OCI-LY3 (cell line): Measurements from ENCODE around the gene MMP1.

Source experiments
- H2AFZ ChIP-seq: fragments of 200-600, 300-600 bp; shearing (Covaris generic); 2 replicates; pipeline ENCODE4 v1.6.0; 2014; ENCODE audit warnings: antibody characterized with exemption, low read depth, low read length
- H3K27ac ChIP-seq: fragments of 200-600, 300-600 bp; sonication (generic); 2 replicates; pipeline ENCODE4 v1.5.1; 2014; ENCODE audit warnings: mild to moderate bottlenecking, low read length, moderate library complexity, mixed read lengths
- H3K27me3 ChIP-seq: fragments of 200-600, 300-600 bp; sonication (generic); 2 replicates; pipeline ENCODE4 v1.6.1; 2014; ENCODE audit warnings: low read depth, low read length, mixed read lengths
- H3K36me3 ChIP-seq: fragments of 200-600, 300-600 bp; sonication (generic); replicated peaks from 2 replicates; pipeline ENCODE3; 2014; ENCODE audit warnings: low read depth, low read length, mixed read lengths
- H3K4me1 ChIP-seq: fragments of 300-600, 200-600 bp; sonication (generic); 2 replicates; pipeline ENCODE4 v1.6.1; 2014; ENCODE audit warnings: low read length, mixed read lengths
- H3K4me2 ChIP-seq: fragments of 200-600, 300-600 bp; sonication (generic); 2 replicates; pipeline ENCODE4 v1.6.1; 2014; ENCODE audit warnings: low read length, mixed read lengths
- H3K4me3 ChIP-seq: fragments of 300-600, 200-600 bp; sonication (generic); 2 replicates; pipeline ENCODE4 v1.5.1; 2014; ENCODE audit warnings: antibody characterized with exemption, mild to moderate bottlenecking, low read length, moderate library complexity
- H3K79me2 ChIP-seq: fragments of 300-600, 200-600 bp; shearing (Covaris generic); 2 replicates; pipeline ENCODE4 v1.6.1; 2014; ENCODE audit warnings: mild to moderate bottlenecking, low read length, mixed read lengths
- H3K9ac ChIP-seq: fragments of 300-600, 200-600 bp; shearing (Covaris generic); 2 replicates; pipeline ENCODE4 v1.6.0; 2014; ENCODE audit warnings: mild to moderate bottlenecking, low read length, moderate library complexity
- H3K9me3 ChIP-seq: fragments of 200-600, 300-600 bp; shearing (Covaris generic); 2 replicates; pipeline ENCODE4 v1.6.1; 2014; ENCODE audit warnings: low read length, mixed read lengths; ENCODE audit not compliant: insufficient read depth
- H4K20me1 ChIP-seq: fragments of 200-600, 300-600 bp; sonication (generic); 2 replicates; pipeline ENCODE4 v1.6.1; 2016; ENCODE audit warnings: low read length, mixed read lengths; ENCODE audit not compliant: insufficient read depth
- EZH2phosphoT487 ChIP-seq: fragments of 200-600 bp; shearing (Covaris generic); IDR thresholded peaks from 2 replicates; pipeline ENCODE4 v1.6.1; 2018; ENCODE audit warnings: antibody characterized with exemption, mixed run types, low read depth
- TF ChIP-seq, protein P1 (sequence below): fragments of 200-600, 300-600 bp; sonication (generic); IDR thresholded peaks from 2 replicates; pipeline ENCODE4 v1.5.1; 2014; ENCODE audit warnings: antibody characterized with exemption, low read length, low read depth

MMP1 gene

DNA sequence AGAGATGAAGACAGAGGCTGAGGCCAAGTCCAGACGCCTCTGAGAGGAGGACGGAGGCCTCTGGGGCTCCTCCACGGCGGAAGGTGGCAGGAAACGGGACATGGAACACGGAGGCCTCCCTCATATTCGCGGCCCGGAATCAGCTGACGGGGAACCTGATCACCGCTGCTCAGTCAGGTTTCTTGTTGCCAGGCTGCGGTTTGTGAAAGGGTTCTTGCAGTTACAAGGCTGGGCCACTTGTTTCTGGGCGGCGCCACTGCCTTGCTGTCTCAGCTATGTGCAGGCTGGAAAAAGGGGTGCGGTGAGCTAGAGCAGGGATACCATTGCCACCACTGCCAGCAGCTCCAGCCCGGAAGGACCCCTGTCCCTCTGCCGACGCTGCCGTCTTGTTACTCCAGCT is 10.0 kb upstream of the MMP1 start:
- no peaks in the 10 kb centered on the region for H4K20me1 ChIP-seq
- no peaks in the 10 kb centered on the region for H3K79me2 ChIP-seq
- H3K4me2 ChIP-seq = no peak overlapping the region
- no peak overlapping the region for H2AFZ ChIP-seq
- no peak overlapping the region for H3K4me3 ChIP-seq
- no peak overlapping the region for H3K27ac ChIP-seq
- no peaks in the 10 kb centered on the region for H3K9me3 ChIP-seq
- peaks cover 2% of the 10 kb centered on the region; the same call in 1 of the 2 replicates for H3K27me3 ChIP-seq
- no peaks in the 10 kb centered on the region for H3K4me1 ChIP-seq
- no peaks in the 10 kb centered on the region for H3K36me3 ChIP-seq
- no peak overlapping the region for H3K9ac ChIP-seq
- TF ChIP-seq EZH2phosphoT487 = no peak
- TF ChIP-seq, protein P1, sequence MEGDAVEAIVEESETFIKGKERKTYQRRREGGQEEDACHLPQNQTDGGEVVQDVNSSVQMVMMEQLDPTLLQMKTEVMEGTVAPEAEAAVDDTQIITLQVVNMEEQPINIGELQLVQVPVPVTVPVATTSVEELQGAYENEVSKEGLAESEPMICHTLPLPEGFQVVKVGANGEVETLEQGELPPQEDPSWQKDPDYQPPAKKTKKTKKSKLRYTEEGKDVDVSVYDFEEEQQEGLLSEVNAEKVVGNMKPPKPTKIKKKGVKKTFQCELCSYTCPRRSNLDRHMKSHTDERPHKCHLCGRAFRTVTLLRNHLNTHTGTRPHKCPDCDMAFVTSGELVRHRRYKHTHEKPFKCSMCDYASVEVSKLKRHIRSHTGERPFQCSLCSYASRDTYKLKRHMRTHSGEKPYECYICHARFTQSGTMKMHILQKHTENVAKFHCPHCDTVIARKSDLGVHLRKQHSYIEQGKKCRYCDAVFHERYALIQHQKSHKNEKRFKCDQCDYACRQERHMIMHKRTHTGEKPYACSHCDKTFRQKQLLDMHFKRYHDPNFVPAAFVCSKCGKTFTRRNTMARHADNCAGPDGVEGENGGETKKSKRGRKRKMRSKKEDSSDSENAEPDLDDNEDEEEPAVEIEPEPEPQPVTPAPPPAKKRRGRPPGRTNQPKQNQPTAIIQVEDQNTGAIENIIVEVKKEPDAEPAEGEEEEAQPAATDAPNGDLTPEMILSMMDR = no peak

DNA sequence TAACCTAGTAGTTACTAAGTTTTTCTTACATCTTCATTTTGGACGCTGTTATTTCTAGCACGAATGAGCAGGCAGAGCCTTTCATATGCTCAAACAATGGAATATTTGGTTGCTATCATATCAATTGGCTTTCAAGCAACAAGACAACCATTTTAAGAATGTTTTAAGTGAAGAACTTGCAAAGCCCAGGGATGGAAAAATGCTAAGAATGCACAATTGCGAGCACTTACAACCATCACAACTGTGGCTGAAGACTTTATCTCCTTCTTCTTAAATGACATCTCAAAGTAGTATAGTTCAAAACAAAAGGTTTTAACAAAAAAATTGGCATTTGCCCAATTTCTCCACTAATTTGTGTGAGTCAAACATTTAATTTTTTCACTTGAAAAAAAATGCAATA is 8.3 kb upstream of the MMP1 start:
- Histone ChIP-seq H3K79me2 (no peaks in the 10 kb centered on the region), H3K4me1 (no peaks in the 10 kb centered on the region), H3K4me3 (no peak overlapping the region), H3K36me3 (no peaks in the 10 kb centered on the region), H3K9me3 (no peaks in the 10 kb centered on the region), H2AFZ (no peak overlapping the region), H3K27me3 (no peaks in the 10 kb centered on the region), H3K4me2 (no peak overlapping the region), H3K27ac (no peak overlapping the region), H4K20me1 (no peaks in the 10 kb centered on the region), H3K9ac (no peak overlapping the region)
- TF ChIP-seq EZH2phosphoT487 = no peak
- TF ChIP-seq, protein P1 = no peak

DNA sequence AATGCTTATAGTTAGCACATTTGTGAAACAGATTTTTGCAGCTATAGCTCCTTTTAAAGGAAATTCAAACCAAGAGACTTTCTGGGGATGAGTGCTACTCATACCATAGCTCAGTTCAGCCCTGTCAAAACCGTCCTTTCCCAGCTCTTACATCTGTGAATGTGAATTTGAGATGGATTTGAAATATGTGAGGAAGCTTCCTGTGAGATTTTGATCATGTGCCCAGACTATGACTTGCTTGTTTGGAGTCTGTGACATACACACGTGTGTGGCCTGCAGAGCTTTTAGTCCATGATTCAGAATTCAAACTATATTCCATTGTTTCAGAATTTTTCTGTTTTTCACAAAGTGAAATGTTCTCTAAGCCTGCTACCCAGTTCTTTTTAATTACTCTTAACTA is 4.4 kb upstream of the MMP1 start:
- Histone ChIP-seq H3K36me3 (no peaks in the 10 kb centered on the region), H2AFZ (no peak overlapping the region), H3K4me1 (no peaks in the 10 kb centered on the region), H4K20me1 (no peaks in the 10 kb centered on the region), H3K27me3 (no peaks in the 10 kb centered on the region), H3K4me3 (no peak overlapping the region), H3K27ac (no peak overlapping the region), H3K4me2 (no peak overlapping the region), H3K9ac (no peak overlapping the region), H3K9me3 (no peaks in the 10 kb centered on the region), H3K79me2 (no peaks in the 10 kb centered on the region)
- TF ChIP-seq, protein P1 = no peak
- no peak for TF ChIP-seq EZH2phosphoT487

DNA sequence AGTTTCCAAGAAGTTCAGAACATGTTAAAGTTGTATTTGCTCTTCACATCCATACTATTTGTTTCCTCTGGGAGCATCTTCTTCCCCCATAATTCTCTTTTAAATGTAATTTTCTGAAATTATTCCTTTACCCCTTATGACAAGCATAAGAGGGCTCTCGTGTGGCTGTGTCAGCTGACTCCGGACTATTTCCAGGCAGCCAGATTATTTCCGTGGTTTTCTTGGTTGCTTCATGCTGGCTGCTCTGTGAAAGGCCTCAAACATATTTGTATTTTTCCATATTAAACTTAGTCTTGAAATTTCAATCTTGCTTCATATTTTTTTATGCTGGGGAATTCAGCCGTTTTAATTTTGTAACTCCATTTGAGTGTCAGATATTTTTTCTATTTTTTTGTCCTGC is 2.8 kb upstream of the MMP1 start:
- Histone ChIP-seq H4K20me1 (no peaks in the 10 kb centered on the region), H2AFZ (no peak overlapping the region), H3K79me2 (no peaks in the 10 kb centered on the region), H3K9ac (no peak overlapping the region), H3K4me2 (no peak overlapping the region), H3K4me3 (no peak overlapping the region), H3K4me1 (no peaks in the 10 kb centered on the region), H3K27me3 (no peaks in the 10 kb centered on the region; the same call in 1 of the 2 replicates), H3K9me3 (no peaks in the 10 kb centered on the region), H3K27ac (no peak overlapping the region), H3K36me3 (no peaks in the 10 kb centered on the region)
- TF ChIP-seq, protein P1 = no peak
- no peak for TF ChIP-seq EZH2phosphoT487
